Head of caudate nucleus (tissue), 42 donors: ENCODE measurements around the gene ASPSCR1.
A peak's percentile ranks its signal among the peaks of the same experiment; 100 is the strongest.

ENCODE experiments used
- DNase-seq, 42 donors: peaks; one replicate each; pipeline versions ENCODE4 v3.0.0 to v3.0.0-alpha.2; 2020 to 2021; ENCODE audit warnings: mixed read lengths in 7 of 42
- intact Hi-C: fragments of 100-400 bp; cut with DNase I; formaldehyde crosslinking; loops from one replicate; pipeline ENCODE4 v1.15.0; 2022

The ASPSCR1 gene

GRCh38 chr17:81992306-81993102 is 15.1 kb downstream of the ASPSCR1 start:
- DNase-seq = no peak
- intact Hi-C loops = no loop called here

GRCh38 chr17:81993729-81994592 is 16.5 kb downstream of the ASPSCR1 start:
- intact Hi-C loops = no loop called here
- peak in 10 of 42 donors; percentile 24 to 56 (median 36) for DNase-seq

- intact Hi-C loops = no loop called here
- peak in 2 of 42 donors; percentile 36 to 46 for DNase-seq
These were observed 17.4 kb downstream of the ASPSCR1 start for GRCh38 chr17:81994593-81995462.

GRCh38 chr17:81995463-81996231 is 18.2 kb downstream of the ASPSCR1 start:
- intact Hi-C loops = no loop called here
- DNase-seq = no peak

GRCh38 chr17:81996232-81996756 is 18.9 kb downstream of the ASPSCR1 start:
- intact Hi-C loops = no loop called here

GRCh38 chr17:81996757-81997441 is 19.5 kb downstream of the ASPSCR1 start:
- intact Hi-C loops = no loop called here
- DNase-seq = no peak

More at GRCh38 chr17:81996232-81996756, 18.9 kb downstream of the ASPSCR1 start:
- no peak for DNase-seq

- DNase-seq = no peak
- intact Hi-C loops = no loop called here
These were observed 20.8 kb downstream of the ASPSCR1 start for GRCh38 chr17:81998212-81998611.

GRCh38 chr17:81998691-81999438 is 21.4 kb downstream of the ASPSCR1 start:
- intact Hi-C loops = no loop called here

GRCh38 chr17:81999587-81999975 is 22.2 kb downstream of the ASPSCR1 start:
- no peak for DNase-seq
- intact Hi-C loops = no loop called here

More at GRCh38 chr17:81998691-81999438, 21.4 kb downstream of the ASPSCR1 start:
- no peak for DNase-seq

GRCh38 chr17:81999976-82000802 is 22.8 kb downstream of the ASPSCR1 start:
- DNase-seq = no peak
- intact Hi-C loops = no loop called here

- no peak for DNase-seq
These were observed 23.6 kb downstream of the ASPSCR1 start for GRCh38 chr17:82000803-82001570.

GRCh38 chr17:82001571-82002056 is 24.2 kb downstream of the ASPSCR1 start:
- no peak for DNase-seq
- intact Hi-C loops = no loop called here

More at GRCh38 chr17:82000803-82001570, 23.6 kb downstream of the ASPSCR1 start:
- intact Hi-C loops = no loop called here

GRCh38 chr17:82003411-82004381 is 26.3 kb downstream of the ASPSCR1 start:
- DNase-seq = peak in 2 of 42 donors; percentile 38 to 49

More at GRCh38 chr17:82003411-82004381, 26.3 kb downstream of the ASPSCR1 start:
- intact Hi-C loops = no loop called here
